B cell (primary cell): ENCODE measurements around the gene CACHD1.

Experiments
- EZH2 ChIP-seq: IDR thresholded peaks from 2 replicates; pipeline ENCODE4 v1.6.1; 2012; ENCODE audit warnings: borderline replicate concordance, low read depth, mild to moderate bottlenecking, moderate library complexity, low read length; ENCODE audit not compliant: insufficient read depth, poor library complexity, severe bottlenecking
- TF ChIP-seq, protein P1 (sequence below): fragments of 200-600 bp; IDR thresholded peaks from one replicate; pipeline ENCODE4 v1.8.0; 2022; ENCODE audit warnings: antibody characterized with exemption, mild to moderate bottlenecking

DNA sequence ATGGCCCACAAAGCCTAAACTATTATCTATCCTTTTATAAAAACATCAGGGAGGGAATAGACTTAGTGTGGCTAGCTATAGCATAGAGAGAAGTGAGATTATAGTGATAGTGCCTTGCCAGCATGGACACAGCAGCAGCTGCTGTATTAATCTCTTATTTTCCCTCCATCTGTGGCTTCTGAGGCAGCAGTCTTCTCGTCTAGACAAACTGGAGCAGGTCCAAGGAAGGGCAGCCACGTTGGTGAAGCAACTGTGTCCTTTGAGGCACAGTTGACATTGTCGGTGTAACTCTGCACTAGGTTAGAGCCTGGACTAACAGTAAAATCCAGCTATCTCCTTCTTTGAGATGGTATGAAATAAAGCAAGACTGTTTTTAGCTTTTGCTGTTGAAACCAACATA, 131.3 kb downstream of the CACHD1 start:
- TF ChIP-seq EZH2 = no peak
- TF ChIP-seq, protein P1, sequence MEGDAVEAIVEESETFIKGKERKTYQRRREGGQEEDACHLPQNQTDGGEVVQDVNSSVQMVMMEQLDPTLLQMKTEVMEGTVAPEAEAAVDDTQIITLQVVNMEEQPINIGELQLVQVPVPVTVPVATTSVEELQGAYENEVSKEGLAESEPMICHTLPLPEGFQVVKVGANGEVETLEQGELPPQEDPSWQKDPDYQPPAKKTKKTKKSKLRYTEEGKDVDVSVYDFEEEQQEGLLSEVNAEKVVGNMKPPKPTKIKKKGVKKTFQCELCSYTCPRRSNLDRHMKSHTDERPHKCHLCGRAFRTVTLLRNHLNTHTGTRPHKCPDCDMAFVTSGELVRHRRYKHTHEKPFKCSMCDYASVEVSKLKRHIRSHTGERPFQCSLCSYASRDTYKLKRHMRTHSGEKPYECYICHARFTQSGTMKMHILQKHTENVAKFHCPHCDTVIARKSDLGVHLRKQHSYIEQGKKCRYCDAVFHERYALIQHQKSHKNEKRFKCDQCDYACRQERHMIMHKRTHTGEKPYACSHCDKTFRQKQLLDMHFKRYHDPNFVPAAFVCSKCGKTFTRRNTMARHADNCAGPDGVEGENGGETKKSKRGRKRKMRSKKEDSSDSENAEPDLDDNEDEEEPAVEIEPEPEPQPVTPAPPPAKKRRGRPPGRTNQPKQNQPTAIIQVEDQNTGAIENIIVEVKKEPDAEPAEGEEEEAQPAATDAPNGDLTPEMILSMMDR = no peak
